GM18507 (cell line): ENCODE measurements around the gene SEMA5A.

ENCODE experiments used
- DNase-seq: peaks from one replicate; pipeline ENCODE4 v3.0.0; 2011; ENCODE audit warnings: low read depth; ENCODE audit not compliant: insufficient read length; ENCODE audit errors: extremely low spot score
- FAIRE-seq: peaks from 2 replicates; lab custom pipeline; 2011; peaks lifted over from hg19 to GRCh38; lab: Jason Lieb, UNC

The SEMA5A gene

GRCh38 chr5:9035346-9035745, 510.5 kb downstream of the SEMA5A start:
- DNase-seq (no peak), FAIRE-seq (no peak)

GRCh38 chr5:9034649-9035048, 511.2 kb downstream of the SEMA5A start:
- FAIRE-seq = no peak
- no peak for DNase-seq

- no peak for DNase-seq
- no peak for FAIRE-seq
Measured at GRCh38 chr5:9033524-9033923, 512.4 kb downstream of the SEMA5A start.

- DNase-seq (no peak), FAIRE-seq (no peak)
Measured at GRCh38 chr5:9025942-9026341, 519.9 kb downstream of the SEMA5A start.

- FAIRE-seq (no peak), DNase-seq (no peak)
Measured at GRCh38 chr5:9020996-9021395, 524.9 kb downstream of the SEMA5A start.

GRCh38 chr5:9015937-9016270, 530.0 kb downstream of the SEMA5A start:
- FAIRE-seq (no peak), DNase-seq (no peak)

- no peak for DNase-seq
- no peak for FAIRE-seq
Measured at GRCh38 chr5:9015260-9015936, 530.5 kb downstream of the SEMA5A start.

GRCh38 chr5:9013147-9013546, 532.7 kb downstream of the SEMA5A start:
- DNase-seq (no peak), FAIRE-seq (no peak)

- no peak for FAIRE-seq
- no peak for DNase-seq
Measured at GRCh38 chr5:9009931-9010651, 535.8 kb downstream of the SEMA5A start.

GRCh38 chr5:8997542-8998070, 548.3 kb downstream of the SEMA5A start:
- FAIRE-seq = no peak

GRCh38 chr5:8993031-8993430, 552.8 kb downstream of the SEMA5A start:
- DNase-seq (no peak), FAIRE-seq (no peak)

More at GRCh38 chr5:8997542-8998070, 548.3 kb downstream of the SEMA5A start:
- no peak for DNase-seq
